GM21825 (cell line): Measurements from ENCODE around the gene ACP6.
A peak's percentile ranks its signal among the peaks of the same experiment; 100 is the strongest.

Experiments used
- ATAC-seq: cut with Tn5 transposase; IDR thresholded peaks from one replicate; pipeline ENCODE4 v1.9.1; 2021; ENCODE audit warnings: mild to moderate bottlenecking, moderate library complexity; ENCODE audit not compliant: unreplicated experiment

The ACP6 gene

GRCh38 chr1:147652306-147652705, 18.0 kb downstream of the ACP6 start:
- ATAC-seq: no peak

- no peak for ATAC-seq
These were observed 18.9 kb downstream of the ACP6 start for GRCh38 chr1:147651466-147651865.

GRCh38 chr1:147648933-147649332, 21.4 kb downstream of the ACP6 start:
- no peak for ATAC-seq

GRCh38 chr1:147647796-147648633, 22.3 kb downstream of the ACP6 start:
- ATAC-seq: no peak

GRCh38 chr1:147643974-147644373, 26.4 kb downstream of the ACP6 start:
- no peak for ATAC-seq

- no peak for ATAC-seq
These were observed 28.4 kb downstream of the ACP6 start for GRCh38 chr1:147641695-147642592.

- ATAC-seq: no peak
These were observed 29.0 kb downstream of the ACP6 start for GRCh38 chr1:147641291-147641690.

- peak; percentile 87 for ATAC-seq
These were observed 29.7 kb downstream of the ACP6 start for GRCh38 chr1:147640553-147641165.

GRCh38 chr1:147636314-147636713, 34.0 kb downstream of the ACP6 start:
- ATAC-seq: no peak

- ATAC-seq: no peak
These were observed 35.0 kb downstream of the ACP6 start for GRCh38 chr1:147635342-147635741.

GRCh38 chr1:147634645-147635044, 35.7 kb downstream of the ACP6 start:
- ATAC-seq: no peak

- no peak for ATAC-seq
These were observed 36.6 kb downstream of the ACP6 start for GRCh38 chr1:147633759-147634158.

- no peak for ATAC-seq
These were observed 38.5 kb downstream of the ACP6 start for GRCh38 chr1:147631839-147632238.

GRCh38 chr1:147630447-147630846, 39.9 kb downstream of the ACP6 start:
- ATAC-seq: no peak

- ATAC-seq: no peak
These were observed 40.3 kb downstream of the ACP6 start for GRCh38 chr1:147630022-147630421.

- no peak for ATAC-seq
These were observed 41.9 kb downstream of the ACP6 start for GRCh38 chr1:147628441-147628840.

- ATAC-seq: no peak
These were observed 42.8 kb downstream of the ACP6 start for GRCh38 chr1:147627435-147628110.

- ATAC-seq: no peak
These were observed 43.6 kb downstream of the ACP6 start for GRCh38 chr1:147626739-147627138.

GRCh38 chr1:147626291-147626690, 44.0 kb downstream of the ACP6 start:
- ATAC-seq: no peak

GRCh38 chr1:147625362-147625995, 44.8 kb downstream of the ACP6 start:
- ATAC-seq: no peak
